Breast epithelium (tissue), 3 donors: ENCODE results near the gene HTT.

Experiments
- CTCF ChIP-seq, 3 donors: fragments of 450-650 bp; IDR thresholded peaks; one replicate each; pipeline ENCODE4 v1.5.1; 2016 to 2017; ENCODE audit warnings: antibody characterized with exemption in 3 of 3, mild to moderate bottlenecking in 3 of 3, moderate library complexity in 3 of 3
- POLR2A ChIP-seq: fragments of 450-650 bp; IDR thresholded peaks from one replicate; pipeline ENCODE4 v1.6.1; 2016; ENCODE audit warnings: antibody characterized with exemption, mild to moderate bottlenecking, moderate library complexity

- no peak for TF ChIP-seq POLR2A
- no peak for TF ChIP-seq CTCF (IDR thresholded peaks at IDR 0.05)
These were observed 47.6 kb downstream of the HTT start for GRCh38 chr4:3122081-3122563.
